Panc1 (cell line): Measurements from ENCODE around the gene PPM1H. TPM values are rescaled to one million over a fixed set of nuclear protein-coding genes. Genes with fewer than 3 reads are reported as not detected.

Experiments
- ATAC-seq: fragments of 200-7000 bp; cut with Tn5 transposase; 2 replicates; pipeline ENCODE4 v1.9.1; 2020; ENCODE audit warnings: mild to moderate bottlenecking, moderate library complexity
- BruUV-seq: library from RNA; stranded (reverse); fragments of 400-500 nt; replicated peaks from 2 replicates; lab custom pipeline; 2021; lab: Mats Ljungman, UMichigan
- CTCF ChIA-PET: fragments of 300-600 bp; sonication (Branson Sonifier 250); formaldehyde crosslinking; loops from one replicate; lab custom pipeline; 2022; ENCODE audit warnings: antibody characterized with exemption; lab: Charles Lee
- POLR2A ChIA-PET: fragments of 300-600 bp; sonication (Branson Sonifier 250); formaldehyde crosslinking; loops from one replicate; lab custom pipeline; 2022; ENCODE audit warnings: antibody characterized with exemption; lab: Charles Lee
- DNase-seq: peaks from one replicate; pipeline ENCODE4 v3.0.0-alpha.2; 2010; ENCODE audit warnings: low read depth, low spot score
- H3K27ac ChIP-seq: 2 replicates; pipeline ENCODE4 v1.5.1; 2011; ENCODE audit warnings: mild to moderate bottlenecking, low read length, inconsistent platforms
- H3K27me3 ChIP-seq: fragments of 200-500 bp; sonication (Bioruptor generic); 2 replicates; pipeline ENCODE4 v1.6.0; 2014; ENCODE audit warnings: low read length, inconsistent platforms; ENCODE audit not compliant: control insufficient read depth, insufficient read depth
- H3K36me3 ChIP-seq: fragments of 200-500 bp; sonication (Bioruptor generic); 2 replicates; pipeline ENCODE4 v1.5.1; 2014; ENCODE audit warnings: inconsistent platforms, mild to moderate bottlenecking, low read length, moderate library complexity; ENCODE audit not compliant: control insufficient read depth, insufficient read depth
- H3K4me1 ChIP-seq: 2 replicates; pipeline ENCODE4 v1.5.1; 2011; ENCODE audit warnings: inconsistent platforms, mild to moderate bottlenecking, low read length, moderate library complexity; ENCODE audit not compliant: control insufficient read depth, insufficient read depth
- H3K4me3 ChIP-seq, 2 experiments: 2 replicates each; pipeline ENCODE4 v1.5.1; 2011 to 2012; ENCODE audit warnings: low read depth in 2 of 2, low read length in 2 of 2, mild to moderate bottlenecking in 2 of 2, inconsistent platforms in 1 of 2, moderate library complexity in 1 of 2
- H3K9me3 ChIP-seq: fragments of 200-500 bp; sonication (Bioruptor generic); 2 replicates; pipeline ENCODE4 v1.5.1; 2014; ENCODE audit warnings: low read depth, mild to moderate bottlenecking, inconsistent platforms, low read length, moderate library complexity; ENCODE audit not compliant: control insufficient read depth, insufficient read depth
- CTCF ChIP-seq: fragments of 450-650 bp; IDR thresholded peaks from 2 replicates; pipeline ENCODE4 v1.5.1; 2017; ENCODE audit warnings: mild to moderate bottlenecking
- POLR2AphosphoS5 ChIP-seq: IDR thresholded peaks from 2 replicates; pipeline ENCODE4 v1.6.1; 2012; ENCODE audit warnings: mild to moderate bottlenecking, low read depth, low read length, moderate library complexity
- SIN3A ChIP-seq: IDR thresholded peaks from 2 replicates; pipeline ENCODE4 v1.6.1; 2012; ENCODE audit warnings: low read depth, mild to moderate bottlenecking, low read length, moderate library complexity, borderline replicate concordance; ENCODE audit not compliant: insufficient read depth
- TCF7L2 ChIP-seq: IDR thresholded peaks from 2 replicates; pipeline ENCODE4 v1.6.1; 2011; ENCODE audit warnings: mild to moderate bottlenecking, low read depth, low read length, inconsistent platforms
- in situ Hi-C: cut with HindIII; loops from 2 replicates; pipeline ENCODE4 v1.10.0; 2016; ENCODE audit warnings: low sequenced_read_pairs, low pct_unique_long_range_greater_than_20kb
- intact Hi-C: fragments of 100-400 bp; cut with micrococcal nuclease; formaldehyde crosslinking; loops from one replicate; pipeline ENCODE4 v1.10.0; 2022; ENCODE audit not compliant: unreplicated experiment
- total RNA-seq: library from RNA; stranded (reverse); gene quantifications from one replicate; pipeline ENCODE4 v1.2.1, GENCODE V29; 2021; ENCODE audit not compliant: unreplicated experiment
- TF ChIP-seq, protein P1 (sequence below), 2 experiments: IDR thresholded peaks; 2 replicates each; pipeline ENCODE4 v1.6.1; 2011 to 2012; ENCODE audit warnings: low read depth in 2 of 2, control low read depth in 1 of 2, low read length in 1 of 2, mild to moderate bottlenecking in 1 of 2, moderate library complexity in 1 of 2; ENCODE audit not compliant: insufficient read depth in 1 of 2

The PPM1H gene
- total RNA-seq, 1 experiment from 2014 or later = 22.9 TPM

DNA sequence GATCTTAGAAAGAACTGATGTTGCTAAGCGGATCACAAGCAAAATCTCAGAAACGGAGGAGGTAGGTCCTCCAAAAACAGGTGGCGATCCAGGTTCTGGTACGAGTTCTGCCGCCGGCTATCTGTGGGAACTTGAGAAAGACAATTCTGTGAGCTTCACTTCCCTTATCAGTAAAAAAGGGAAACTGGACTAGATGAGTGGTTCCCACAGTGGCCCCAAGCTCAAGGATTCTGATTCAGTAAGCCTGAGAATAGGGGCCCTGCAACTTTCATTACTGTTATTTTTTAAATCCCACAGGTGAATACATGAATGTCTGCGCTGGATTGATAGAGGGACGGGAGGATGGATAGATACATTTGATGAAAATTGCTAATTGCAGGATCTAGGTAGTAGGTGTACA lies 160.2 kb downstream of the PPM1H start:
- BruUV-seq = no TSS peak
- in situ Hi-C loops = loop anchor here (25.0 kb wide), 1 partner anchor 162 kb away; no protein-coding TSS in a partner anchor
- ATAC-seq = no peak

GRCh38 chr12:62772416-62772955 lies 162.5 kb downstream of the PPM1H start:
- ChIA-PET CTCF (no interaction called here), POLR2A (no interaction called here)
- H3K4me3 ChIP-seq = no peak overlapping the region
- no peaks in the 10 kb centered on the region for H3K27me3 ChIP-seq
- H3K27ac ChIP-seq = no peak overlapping the region
- H3K4me1 ChIP-seq = no peaks in the 10 kb centered on the region
- in situ Hi-C loops = no loop called here
- BruUV-seq = no TSS peak
- no peaks in the 10 kb centered on the region for H3K36me3 ChIP-seq
- no peak for ATAC-seq
- no peak for TF ChIP-seq SIN3A
- TF ChIP-seq CTCF = no peak
- TF ChIP-seq, protein P1, sequence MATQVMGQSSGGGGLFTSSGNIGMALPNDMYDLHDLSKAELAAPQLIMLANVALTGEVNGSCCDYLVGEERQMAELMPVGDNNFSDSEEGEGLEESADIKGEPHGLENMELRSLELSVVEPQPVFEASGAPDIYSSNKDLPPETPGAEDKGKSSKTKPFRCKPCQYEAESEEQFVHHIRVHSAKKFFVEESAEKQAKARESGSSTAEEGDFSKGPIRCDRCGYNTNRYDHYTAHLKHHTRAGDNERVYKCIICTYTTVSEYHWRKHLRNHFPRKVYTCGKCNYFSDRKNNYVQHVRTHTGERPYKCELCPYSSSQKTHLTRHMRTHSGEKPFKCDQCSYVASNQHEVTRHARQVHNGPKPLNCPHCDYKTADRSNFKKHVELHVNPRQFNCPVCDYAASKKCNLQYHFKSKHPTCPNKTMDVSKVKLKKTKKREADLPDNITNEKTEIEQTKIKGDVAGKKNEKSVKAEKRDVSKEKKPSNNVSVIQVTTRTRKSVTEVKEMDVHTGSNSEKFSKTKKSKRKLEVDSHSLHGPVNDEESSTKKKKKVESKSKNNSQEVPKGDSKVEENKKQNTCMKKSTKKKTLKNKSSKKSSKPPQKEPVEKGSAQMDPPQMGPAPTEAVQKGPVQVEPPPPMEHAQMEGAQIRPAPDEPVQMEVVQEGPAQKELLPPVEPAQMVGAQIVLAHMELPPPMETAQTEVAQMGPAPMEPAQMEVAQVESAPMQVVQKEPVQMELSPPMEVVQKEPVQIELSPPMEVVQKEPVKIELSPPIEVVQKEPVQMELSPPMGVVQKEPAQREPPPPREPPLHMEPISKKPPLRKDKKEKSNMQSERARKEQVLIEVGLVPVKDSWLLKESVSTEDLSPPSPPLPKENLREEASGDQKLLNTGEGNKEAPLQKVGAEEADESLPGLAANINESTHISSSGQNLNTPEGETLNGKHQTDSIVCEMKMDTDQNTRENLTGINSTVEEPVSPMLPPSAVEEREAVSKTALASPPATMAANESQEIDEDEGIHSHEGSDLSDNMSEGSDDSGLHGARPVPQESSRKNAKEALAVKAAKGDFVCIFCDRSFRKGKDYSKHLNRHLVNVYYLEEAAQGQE (IDR thresholded peaks at IDR 0.05; ENCODE audit: insufficient read depth in 1 of 2, low read depth in 2 of 2, low read length in 1 of 2) = no peak
- no peak for TF ChIP-seq TCF7L2
- TF ChIP-seq POLR2AphosphoS5 = no peak
- DNase-seq = no peak
- H3K9me3 ChIP-seq = no peaks in the 10 kb centered on the region
- intact Hi-C loops = no loop called here

More for the DNA sequence above, 160.2 kb downstream of the PPM1H start:
- ChIA-PET CTCF (no interaction called here), POLR2A (no interaction called here)
- Histone ChIP-seq H3K9me3 (no peaks in the 10 kb centered on the region), H3K27ac (no peak overlapping the region), H3K27me3 (no peaks in the 10 kb centered on the region), H3K4me3 (no peak overlapping the region), H3K36me3 (no peaks in the 10 kb centered on the region), H3K4me1 (no peaks in the 10 kb centered on the region)
- no peak for DNase-seq
- intact Hi-C loops = no loop called here
- TF ChIP-seq SIN3A = no peak
- TF ChIP-seq TCF7L2 = no peak
- TF ChIP-seq, protein P1 (IDR thresholded peaks at IDR 0.05; ENCODE audit: insufficient read depth in 1 of 2, low read depth in 2 of 2, low read length in 1 of 2) = no peak
- no peak for TF ChIP-seq POLR2AphosphoS5
- no peak for TF ChIP-seq CTCF
